ENCODE results near the gene MED27.

DNA sequence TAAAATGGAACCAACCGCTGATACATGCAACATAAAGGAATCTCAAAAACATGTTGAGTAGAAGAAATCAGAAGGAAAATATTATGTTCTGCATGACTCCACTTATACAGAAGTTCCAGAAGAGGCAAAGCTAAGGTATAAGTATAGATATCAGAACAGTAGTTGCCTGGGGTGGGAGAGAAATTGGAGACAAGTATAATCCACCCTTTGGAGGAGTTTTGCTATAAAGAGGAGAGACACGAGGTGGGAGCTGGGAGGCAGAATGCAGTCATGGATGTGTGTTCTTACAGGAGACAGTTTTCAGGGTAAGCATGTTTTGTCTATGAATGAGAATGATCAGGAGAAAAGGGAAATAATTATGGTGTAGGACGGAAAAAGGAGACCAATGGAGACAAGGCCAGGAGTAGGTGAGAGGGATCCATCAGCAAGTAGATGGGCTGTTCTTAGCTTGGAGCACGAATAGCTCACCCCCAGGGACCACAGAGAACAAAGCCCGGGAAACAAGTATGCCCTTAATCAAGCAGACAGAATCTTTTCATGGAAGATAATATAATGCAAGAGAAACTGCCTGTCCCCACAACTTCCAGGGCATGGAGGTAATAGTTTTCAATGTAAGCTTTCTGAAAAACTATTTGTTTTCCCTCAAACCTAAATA, 72.2 kb downstream of the MED27 start:
- TF ChIP-seq, protein P1, sequence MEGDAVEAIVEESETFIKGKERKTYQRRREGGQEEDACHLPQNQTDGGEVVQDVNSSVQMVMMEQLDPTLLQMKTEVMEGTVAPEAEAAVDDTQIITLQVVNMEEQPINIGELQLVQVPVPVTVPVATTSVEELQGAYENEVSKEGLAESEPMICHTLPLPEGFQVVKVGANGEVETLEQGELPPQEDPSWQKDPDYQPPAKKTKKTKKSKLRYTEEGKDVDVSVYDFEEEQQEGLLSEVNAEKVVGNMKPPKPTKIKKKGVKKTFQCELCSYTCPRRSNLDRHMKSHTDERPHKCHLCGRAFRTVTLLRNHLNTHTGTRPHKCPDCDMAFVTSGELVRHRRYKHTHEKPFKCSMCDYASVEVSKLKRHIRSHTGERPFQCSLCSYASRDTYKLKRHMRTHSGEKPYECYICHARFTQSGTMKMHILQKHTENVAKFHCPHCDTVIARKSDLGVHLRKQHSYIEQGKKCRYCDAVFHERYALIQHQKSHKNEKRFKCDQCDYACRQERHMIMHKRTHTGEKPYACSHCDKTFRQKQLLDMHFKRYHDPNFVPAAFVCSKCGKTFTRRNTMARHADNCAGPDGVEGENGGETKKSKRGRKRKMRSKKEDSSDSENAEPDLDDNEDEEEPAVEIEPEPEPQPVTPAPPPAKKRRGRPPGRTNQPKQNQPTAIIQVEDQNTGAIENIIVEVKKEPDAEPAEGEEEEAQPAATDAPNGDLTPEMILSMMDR (conservative IDR thresholded peaks at IDR 0.05), result no peak
- no peak for TF ChIP-seq ZFX (IDR thresholded peaks at IDR 0.05)

All from C4-2B (cell line).